DMS53 (cell line): ENCODE data around the gene FYN.
"Not testable (repeated sequence)": the region's sequence is repeated elsewhere in the genome, so short reads cannot be mapped to it uniquely, and the experiment has no call there.

Source experiments
- DNase-seq: peaks from one replicate; lab custom pipeline; 2025; lab: John Stamatoyannopoulos, UW

The FYN gene

DNA sequence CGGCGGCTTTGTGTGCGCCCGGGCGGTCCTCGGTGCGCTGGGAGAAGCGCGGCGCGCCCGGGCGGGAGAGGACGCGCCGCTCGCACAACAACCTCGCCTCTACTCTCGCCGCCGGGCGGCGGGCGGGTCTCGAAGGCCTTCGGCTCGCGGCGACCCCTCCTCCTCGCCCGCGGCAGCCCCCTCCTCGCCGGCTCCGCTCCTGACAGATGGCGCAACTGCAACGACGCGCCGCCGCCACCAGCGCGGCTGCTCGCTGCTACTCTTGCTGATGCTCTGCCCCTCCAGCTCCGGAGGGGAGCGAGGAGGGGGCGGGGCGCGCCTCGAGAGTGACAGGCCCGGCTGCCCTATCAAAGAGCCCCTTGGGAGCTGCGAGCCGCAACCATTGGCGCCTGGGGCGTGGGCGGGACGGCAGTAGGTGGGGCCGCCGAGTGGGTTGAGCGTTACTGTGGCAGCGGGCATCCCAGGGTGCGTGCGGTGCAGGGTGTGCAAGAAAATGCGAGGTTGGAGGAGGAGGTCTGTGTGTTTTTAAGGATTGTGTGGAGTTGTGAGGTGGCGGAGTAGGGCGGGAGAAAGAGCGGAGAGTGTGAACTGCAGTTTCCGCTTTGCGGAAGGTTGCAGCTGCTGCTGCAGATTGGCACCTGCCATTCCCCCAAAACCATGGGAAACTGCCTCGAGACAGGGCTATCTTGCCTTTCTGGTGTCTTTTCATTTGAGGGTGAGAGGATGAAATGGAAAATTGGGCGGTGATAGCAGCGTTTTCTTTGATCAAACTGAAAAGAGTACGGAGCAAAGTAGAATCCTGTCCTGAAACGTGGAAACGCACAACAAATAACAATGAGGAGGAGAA lies at the start of gene FYN:
Gene FYN, minus strand, starts transcription at position 275 of the 847 bp plus-strand sequence. CDS start 153,401 bp downstream, outside the sequence.
- DNase-seq, result peak; percentile 96

DNA sequence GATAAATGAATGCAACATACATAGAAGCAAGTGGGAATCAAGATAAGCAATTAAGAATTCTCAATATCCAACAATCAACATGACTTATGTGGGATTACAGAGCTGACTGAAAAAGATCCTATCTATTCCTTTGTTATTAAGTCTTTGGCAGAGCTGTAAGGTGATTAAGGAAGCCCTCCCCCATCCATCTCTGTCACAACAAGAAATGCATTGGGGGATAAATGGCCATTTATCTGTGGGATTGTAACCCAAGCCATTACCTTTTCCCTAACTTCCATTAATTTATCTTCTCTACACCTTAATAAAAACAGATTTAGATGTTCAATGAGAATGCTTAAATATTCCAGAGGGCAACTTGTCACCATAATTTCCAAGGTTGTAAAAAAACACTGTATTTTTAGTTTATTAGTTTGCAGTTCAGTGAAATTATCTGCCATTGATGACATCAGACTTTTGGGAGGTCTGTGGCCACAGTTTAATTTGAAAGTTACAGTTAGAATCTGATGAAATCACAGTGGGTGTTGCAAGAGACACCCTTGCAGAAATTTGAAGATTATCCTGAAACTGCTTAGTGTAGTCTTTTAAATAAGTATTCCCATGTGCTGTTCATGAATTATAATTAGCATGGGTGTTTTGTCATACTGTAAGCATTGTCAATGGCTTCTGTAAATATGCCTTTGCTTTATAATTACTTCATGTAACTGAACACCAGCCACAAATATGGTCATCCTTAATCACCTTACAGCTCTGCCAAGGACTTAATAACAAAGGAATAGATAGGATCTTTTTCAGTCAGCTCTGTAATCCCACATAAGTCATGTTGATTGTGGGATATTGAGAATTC lies 49.4 kb upstream of the FYN start:
- peak; percentile 24 for DNase-seq

DNA sequence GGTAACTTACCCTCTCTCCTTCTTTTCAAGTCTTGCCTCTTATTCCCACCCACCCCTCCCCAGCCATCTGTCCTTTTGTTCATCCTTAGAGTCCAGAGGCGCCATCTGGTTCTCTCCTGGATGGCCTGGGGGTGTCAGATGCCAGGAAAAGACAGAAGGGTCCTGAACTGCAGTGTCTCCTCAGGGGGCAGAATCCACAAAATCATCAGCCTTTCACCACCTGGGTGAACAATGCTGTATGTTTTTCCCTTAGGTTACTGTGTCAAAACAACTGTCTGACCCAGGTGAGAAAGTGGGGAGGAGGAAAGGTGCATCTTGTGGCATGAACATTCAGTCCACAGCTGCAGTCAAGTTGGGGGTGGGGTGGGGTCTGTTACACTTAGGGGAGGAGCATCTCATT lies 47.9 kb upstream of the FYN start:
- DNase-seq, result no peak

DNA sequence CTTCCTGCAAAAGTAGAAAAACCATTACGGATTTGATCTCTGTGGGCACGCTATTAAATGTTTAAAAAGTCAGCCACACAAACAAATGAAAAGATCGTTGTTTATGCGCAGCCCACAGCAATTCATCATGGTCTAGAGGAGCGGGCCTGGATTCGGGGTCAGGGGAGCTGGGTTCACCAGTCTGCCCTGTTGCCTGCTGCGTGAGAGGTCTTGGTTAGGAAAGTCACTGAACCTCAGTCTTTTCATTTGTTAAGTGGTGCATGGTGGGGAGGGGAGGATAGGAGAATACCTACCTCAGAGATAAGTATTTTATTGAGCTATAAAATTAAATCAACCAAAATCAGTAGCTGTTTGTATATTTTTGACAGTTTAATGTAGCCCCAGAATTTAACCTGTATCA lies 47.3 kb upstream of the FYN start:
- DNase-seq, result no peak

DNA sequence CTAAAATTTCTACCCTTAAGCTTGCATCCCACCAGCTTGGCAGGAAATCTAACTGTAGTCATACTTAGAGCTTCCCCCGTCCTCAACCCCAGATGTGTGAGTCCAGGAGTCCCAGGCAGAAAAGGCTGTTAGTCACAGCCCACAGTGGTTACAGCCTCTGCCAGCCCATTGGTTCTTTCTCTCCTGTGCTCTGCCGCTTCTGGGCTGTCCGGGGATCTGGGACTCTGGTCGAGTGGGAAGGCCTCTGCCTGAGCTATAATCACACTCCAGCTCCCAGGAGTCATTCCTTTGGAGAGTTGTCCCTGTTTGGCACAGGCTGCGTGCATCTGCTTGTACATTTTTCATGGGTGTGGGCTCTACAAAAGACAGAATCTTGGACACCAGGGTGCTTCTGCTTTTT lies 45.6 kb upstream of the FYN start:
- DNase-seq, result no peak

DNA sequence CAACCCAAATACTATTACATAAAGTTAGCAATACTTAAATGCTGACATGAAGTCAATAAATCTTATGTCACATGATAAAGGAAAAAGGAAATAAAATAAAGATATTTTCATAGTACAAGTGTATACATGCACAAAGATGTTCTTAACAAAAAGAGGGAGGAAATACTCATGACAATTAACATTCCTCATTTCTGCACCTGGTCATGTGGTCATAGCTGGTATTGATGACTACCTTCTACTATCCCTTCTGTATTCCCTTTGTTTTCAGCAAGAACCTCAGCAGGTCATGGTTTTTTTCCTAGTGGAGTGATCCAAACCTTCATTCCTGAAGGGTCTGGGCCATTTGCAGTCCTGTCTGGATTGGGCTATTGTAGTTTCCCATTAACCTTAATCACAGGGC lies 43.5 kb upstream of the FYN start:
- no peak for DNase-seq

DNA sequence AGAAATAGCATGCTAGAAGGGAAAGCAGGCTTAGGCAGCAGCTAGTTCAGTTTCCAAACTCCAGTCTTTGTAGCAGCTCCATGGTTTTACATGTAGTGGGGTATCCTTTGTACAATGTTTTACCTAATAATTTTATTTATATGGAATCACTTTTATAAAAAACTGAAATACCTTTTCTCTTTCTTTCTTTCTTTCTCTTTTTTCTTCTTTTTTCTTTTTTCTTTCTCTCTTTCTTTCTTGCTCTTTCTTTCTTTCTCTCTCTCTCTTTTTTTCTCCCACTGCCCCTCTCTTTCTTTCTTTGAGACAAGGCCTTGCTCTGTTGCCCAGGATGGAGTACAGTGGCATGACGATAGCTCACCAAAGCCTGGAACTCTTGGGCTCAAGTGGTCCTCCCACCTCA lies 41.4 kb upstream of the FYN start:
- DNase-seq, result no peak

DNA sequence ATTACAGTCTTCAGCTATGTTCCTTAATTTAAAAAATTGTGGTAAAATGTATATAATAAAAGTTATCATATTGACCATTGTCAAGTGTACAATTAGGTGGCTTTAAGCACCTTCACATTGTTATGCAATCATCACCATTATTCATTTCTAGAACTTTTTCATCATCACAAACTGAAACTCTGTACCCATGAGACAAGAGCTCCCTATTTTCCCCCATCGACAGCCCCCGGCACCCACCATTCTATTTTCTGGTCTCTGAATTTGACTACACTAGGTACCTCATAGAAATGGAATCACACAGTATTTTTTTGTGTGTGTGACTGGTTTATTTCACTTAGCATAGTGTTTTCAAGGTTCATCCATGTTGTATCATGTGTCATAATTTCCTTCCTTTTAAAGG lies 39.7 kb upstream of the FYN start:
- no peak for DNase-seq

DNA sequence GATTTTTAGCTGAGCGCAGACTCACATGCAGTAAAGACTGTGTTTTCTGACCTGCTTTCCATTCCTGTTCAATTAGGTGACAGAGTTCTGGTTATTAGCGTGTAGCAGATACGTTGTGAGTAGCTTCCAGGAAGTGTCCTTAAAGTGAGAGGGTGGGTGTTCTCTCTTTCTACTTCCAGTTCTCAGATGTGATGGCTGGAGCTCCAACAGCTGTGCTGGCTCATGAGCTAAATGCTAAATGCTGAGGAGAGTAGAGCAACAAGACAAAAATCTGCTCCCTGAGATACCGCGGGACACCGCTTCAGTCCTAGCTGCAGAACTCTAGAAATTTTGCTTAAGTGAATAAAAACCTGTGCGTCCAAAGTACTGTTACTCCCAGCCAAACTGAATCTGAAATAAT lies 38.2 kb upstream of the FYN start:
- DNase-seq, result no peak

DNA sequence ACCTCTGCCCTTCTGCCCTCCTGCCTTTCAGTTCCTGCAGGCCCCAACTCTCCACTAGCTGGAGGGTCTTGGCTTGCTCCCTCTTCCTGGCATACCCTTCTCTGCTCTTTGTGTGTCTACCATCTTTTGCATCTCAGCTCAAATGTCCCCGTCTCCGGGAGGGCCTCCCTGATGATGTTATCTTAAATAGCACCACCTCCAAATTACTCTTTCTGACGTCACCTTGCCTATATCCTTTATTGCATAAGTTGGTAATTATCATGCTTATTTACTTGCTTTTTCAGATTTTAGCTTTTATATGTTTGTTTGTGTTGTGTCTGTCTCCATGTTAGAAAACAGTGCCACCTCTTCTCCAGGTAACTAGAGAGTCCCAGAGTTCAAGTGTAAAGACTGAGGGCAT lies 36.0 kb upstream of the FYN start:
- DNase-seq, result peak; percentile 14

DNA sequence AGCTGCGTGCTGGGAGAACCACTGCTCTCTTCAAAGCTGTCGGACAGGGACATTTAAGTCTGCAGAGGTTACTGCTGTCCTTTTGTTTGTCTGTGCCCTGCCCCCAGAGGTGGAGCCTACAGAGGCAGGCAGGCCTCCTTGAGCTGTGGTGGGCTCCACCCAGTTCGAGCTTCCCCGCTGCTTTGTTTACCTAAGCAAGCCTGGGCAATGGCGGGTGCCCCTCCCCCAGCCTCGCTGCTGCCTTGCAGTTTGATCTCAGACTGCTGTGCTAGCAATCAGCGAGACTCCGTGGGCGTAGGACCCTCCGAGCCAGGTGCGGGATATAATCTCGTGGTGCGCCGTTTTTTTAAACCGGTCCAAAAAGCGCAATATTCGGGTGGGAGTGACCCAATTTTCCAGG lies 35.1 kb upstream of the FYN start:
- DNase-seq, result not testable (repeated sequence)

DNA sequence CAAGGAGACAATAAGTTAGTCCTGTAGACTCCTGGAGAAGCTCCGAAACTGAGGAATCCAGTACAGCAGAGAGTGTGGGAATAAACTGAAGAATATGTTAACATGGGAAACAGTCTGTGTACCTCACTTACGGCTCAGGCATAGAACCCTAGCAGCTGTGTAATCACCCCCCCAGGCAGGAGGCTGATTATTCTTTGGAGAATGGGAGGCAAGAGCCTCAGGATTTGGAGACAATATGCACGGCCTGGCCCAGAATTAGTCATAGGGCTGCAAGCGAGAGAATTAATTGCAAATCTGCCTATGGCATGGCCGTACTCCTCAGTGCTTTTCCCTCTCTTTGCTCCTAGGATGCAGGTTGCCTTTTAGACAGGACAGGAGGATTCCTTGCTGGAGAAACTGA lies 27.5 kb upstream of the FYN start:
- no peak for DNase-seq

DNA sequence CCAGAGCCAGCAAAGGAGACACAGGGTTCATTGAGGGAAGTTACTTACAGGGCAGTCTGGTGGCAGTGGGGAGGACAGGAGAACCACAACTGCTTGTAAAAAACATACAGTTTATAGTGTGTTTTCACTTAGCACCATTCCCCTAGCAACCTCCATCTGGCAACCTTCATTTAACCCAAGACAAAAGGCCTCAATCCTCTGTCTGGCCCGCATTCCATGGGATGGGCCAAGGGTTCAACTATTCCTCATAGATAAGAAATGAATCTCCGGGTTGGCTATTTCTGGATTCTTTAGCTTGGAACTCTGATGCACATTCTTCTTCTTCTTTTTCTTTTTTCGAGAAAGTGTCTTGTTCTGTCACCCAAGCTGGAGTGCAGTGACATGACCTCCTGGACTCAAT lies 26.3 kb upstream of the FYN start:
- DNase-seq, result no peak

DNA sequence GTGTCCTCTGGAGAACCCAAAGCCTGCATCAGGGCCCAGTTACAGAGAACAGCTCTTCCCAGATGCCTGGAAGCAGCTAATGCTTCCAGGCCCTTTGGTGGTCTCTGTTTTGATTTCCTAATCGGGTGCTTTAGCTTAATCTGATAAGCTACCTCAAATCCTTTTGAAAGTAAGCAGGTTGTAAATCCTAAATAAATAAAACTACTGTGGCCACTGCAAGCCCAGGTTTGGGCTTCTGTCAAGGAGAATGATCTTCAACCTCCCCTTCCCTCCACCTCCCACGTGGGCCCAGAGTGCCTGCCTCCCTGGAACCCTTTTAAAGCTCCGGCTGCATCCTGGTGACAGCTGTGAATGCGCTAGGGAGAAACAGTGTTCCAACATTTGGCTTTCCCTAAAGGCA lies 25.2 kb upstream of the FYN start:
- DNase-seq, result no peak

DNA sequence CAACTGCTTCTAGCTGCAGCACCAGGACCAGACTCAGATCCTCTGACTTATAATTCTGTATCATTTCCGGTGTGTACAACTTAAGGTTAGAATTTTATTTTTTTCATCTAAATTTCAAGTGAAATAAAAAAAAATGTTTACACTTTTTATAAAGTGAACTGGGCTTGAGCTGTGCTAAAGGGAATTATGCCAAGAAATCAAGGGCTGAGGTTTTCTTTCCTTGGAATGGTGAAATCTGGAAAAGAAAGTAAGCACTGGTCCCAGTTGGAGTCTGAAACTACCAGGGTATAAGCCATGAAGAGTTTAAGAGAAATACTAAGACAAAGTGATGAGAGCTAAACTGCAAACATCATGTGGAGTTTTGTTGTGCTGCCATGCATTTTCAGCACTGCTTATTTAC lies 21.7 kb upstream of the FYN start:
- no peak for DNase-seq

DNA sequence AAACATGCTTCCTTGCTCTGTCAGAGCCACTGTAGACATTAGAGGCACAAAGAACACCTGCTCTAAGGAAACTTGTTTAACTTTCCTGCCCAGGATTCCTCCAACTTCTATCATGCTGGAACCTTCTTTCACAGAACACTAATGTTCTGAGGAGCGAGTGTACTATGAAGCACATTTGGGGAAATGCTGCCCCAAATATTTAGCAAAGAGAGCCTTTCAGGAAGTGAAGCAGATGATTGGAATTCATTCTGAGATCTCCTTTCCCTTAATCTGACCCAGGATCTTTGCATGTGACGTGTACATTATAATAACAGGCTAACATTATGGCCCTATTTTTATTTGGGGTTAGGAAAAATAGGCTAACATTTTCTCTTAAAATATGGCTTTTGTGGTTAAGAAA lies 21.0 kb upstream of the FYN start:
- DNase-seq, result no peak

DNA sequence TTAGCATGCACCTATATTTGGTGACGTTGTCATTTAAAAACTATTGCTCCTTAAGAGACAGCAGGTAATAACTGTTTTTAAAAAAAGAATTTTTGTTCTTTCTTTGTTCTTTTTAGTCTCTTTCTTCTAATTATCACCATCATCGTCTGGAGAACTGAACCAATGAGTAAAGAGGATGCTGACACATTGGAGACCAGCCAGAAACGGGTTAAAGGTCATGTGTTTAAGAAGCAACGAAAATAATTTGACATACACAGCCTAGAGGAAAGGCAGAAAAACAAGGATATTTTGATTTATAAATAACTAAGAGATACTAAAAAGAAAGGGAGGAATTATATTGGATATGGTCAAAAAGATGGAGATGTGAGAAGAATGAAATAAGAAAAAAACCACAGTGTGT lies 19.2 kb upstream of the FYN start:
- DNase-seq, result no peak

DNA sequence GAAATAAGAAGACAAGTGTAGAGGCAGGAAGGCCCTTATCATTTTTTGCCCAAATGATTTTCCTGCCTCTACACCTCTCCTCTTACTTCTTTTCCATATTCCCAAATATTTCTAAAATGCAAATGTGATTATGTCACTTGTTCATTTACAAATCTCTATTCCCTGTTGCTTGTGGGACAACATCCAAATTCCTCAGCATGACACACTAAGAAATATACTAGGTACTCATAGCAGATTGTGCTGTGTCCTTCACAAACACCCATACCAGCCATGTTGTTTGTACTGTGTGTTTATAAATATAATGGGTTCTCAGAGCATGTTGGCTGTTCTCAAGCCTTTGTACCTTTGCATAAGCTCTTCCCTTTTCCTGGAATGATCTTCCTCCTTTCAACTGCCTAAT lies 17.7 kb upstream of the FYN start:
- no peak for DNase-seq

DNA sequence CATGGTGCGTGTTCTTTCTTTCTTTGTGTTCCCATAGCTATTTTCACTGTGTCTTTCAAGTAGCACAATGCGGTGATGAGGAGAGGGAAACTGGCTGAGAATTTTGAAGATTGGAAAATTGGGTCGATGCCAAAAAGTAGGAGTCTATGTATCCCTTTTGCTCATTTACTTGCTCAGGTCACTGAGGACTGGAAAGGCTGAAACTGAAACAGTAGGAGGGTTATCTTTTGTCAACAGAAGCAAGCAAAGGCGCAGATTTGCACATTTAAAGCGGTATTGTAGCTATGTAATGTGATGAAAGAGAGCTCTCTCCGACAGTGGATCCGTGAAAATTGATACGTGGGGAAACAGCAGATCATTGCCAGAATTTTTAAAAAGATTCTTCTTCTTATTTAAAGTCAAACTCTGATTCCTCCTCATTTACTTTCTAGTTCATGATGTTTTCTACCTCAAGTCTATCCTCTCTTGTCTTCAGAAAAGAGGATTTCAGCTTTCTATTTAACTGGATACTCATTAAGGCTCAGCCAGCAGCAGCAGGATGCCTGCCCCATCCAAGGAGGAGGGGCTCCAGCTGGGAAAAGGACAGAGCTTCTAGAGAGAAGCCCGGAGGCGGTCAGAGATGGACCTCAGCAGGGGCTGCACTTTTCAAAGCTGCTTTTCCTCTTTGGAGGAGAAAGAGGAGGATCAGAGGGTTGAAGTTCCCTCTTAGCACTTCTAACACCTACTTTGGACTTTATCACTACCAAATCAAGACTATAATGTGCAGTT lies 15.9 kb upstream of the FYN start:
- no peak for DNase-seq

DNA sequence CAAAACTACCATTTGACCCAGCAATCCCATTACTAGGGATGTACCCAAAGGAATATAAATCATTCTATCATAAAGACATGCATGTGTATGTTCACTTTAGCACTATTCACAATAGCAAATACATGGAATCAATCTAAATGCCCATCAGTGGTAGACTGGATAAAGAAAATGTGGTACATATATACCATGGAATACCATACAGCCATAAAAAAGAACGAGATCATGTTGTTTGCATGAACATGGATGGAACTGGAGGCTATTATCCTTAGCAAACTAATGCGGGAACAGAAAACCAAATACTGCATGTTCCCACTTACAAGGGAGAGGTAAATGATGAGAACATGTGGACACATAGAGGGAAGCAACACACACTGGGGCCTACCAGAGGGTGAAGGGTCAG lies 13.5 kb upstream of the FYN start:
- not testable (repeated sequence) for DNase-seq

DNA sequence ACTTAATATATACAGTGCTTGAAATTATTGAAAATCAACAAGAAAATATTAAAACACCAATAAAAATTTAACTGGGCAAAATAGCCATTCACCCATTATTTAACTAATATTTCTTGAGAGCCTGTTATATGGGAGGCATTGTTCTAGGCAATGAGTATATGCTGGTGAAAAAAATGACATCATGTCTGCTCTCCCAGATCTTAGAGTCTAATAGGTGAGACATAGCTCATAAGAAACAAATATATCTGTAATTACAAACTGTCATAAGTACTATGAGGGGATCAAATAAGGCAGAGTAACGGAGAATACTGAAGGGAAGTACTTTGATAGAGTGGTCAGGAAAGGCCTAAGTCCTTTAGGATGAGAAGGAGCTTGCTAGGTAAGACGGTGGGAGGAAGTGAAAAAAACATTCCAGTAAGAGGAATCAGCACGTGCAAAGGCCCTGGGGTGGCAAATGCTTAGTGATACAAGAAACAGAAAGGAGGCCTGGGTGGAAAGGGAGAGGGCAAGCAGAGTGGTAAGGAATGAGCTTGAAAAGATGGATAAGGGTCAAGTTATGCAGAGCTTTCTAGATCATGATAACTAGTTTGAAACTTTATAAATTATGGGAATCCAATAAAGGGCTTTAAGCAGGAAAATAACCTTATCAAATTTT lies 12.2 kb upstream of the FYN start:
- no peak for DNase-seq

DNA sequence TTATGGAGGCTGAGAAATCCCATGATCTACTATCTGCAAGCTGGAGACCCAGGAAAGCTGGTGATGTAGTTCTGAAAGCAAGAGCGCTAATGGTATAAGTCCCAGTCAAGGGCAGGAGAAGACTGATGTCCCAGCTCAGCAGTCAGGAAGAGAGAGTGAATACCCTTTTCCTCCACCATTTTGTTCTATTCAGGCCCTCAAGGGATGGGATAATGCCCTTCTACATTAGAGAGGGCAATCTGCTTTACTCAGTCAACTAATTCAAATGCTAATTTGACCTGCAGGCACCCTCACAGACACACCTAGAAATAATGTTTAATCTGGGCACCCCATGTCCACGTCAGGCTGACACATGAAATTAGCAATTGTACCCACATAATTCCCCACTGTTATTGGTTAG lies 10.8 kb upstream of the FYN start:
- no peak for DNase-seq
